COLO829 (cell line): Measurements from ENCODE around the gene CXCL3.
"Not testable (repeated sequence)": the region's sequence is repeated elsewhere in the genome, so short reads cannot be mapped to it uniquely, and the experiment has no call there.

Experiments
- DNase-seq: peaks from one replicate; pipeline ENCODE4 v3.0.0; 2012; ENCODE audit warnings: low spot score

Gene CXCL3

GRCh38 chr4:74038425-74039314 lies at the start of gene CXCL3:
TSS of gene CXCL3 (minus strand) at chr4:74038689. CDS start at chr4:74038611, 78 bp downstream.
- peak; percentile 35 for DNase-seq

DNA sequence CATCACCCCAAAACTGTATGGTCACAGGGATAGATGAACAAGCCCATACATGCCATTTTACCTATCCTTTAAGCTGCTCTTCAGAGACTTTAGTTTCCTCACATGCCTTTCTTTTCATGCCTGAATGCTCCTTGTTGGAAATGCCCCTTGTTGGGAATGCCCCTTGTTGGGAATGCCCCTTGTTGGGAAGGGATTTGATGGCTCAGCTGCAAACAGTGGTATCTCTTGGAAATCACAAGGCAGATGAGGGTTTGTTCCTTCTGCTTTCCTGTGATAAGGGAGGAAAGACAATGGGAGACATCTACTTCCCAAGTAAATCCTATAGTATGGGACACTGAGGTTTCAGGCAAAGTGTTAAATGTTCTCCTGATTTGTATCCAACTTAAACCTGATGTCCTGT lies 49.0 kb upstream of the CXCL3 start:
- DNase-seq, result no peak

DNA sequence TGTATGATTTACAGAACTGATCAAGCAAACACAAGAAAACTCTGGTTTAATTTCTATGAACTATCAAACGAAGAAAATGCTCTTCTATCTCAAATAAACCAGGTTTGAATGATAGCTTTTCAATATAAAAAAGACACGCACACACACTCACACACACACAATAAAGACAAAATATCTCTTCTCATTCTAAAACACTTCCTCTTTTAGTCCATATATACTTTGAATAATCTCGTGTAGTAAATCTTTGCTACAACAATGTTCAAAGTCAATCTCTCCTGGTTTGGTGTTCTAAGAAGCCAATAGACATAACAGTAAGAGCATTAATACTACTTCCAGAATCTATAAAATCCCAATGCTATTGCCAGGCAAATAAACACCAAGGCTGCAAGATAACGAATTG lies 47.2 kb upstream of the CXCL3 start:
- DNase-seq, result no peak

DNA sequence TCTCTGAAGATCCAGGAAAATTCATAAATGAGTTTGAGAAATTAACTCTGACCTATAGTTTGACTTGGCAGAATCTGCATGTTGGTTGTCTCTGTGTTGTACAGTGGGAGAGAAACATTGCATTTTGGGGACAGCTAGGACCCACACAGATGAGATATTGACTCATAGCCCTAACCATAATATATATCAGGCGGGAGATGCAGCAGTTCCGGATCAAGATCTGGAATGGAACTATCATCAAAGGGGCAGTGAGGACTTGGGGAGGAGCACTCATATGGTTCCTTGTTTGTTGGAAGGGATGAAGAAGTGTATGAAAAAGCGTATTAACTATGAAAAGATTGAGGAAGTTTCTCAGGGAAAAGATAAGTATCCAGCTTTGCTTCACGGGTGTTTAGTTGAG lies 46.5 kb upstream of the CXCL3 start:
- no peak for DNase-seq

DNA sequence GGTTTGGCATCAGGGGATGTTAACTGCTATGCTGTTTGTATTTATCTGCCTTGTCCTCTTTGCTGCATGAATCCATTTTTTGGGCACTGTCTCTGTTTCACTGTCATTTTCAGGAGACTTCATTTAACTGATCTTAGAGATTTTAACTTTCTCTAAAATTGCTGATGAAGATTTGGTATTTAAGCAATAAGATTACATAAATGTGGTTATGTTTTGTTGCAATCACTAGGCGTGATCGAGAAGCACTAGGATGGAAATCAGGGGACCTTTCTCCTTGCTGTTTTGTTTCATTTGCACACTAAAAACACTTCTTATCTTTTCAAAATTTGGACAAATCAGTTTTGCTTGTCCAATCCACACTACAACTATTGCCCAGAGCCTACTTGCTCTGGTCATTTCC lies 45.1 kb upstream of the CXCL3 start:
- DNase-seq, result no peak

DNA sequence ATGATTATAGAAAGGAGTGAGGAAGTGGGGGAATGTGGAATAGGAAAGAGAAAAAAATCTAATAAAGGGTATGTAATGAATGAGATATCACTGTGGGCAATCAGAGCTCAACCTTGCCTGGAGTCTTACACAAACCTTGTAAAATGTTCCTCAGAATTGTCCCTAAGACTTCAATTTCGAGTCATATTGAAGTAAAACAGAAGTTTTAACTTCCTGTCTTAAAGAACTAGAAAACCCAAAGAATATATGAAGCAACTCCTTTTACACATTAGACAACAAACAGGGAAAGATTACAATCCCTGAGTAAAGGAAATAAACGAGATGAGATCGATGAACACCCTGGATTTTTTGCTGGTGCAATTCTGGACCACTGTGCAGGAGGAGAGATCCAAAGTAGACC lies 42.5 kb upstream of the CXCL3 start:
- DNase-seq, result no peak

GRCh38 chr4:74080351-74080750 lies 41.9 kb upstream of the CXCL3 start:
- DNase-seq, result not testable (repeated sequence)

DNA sequence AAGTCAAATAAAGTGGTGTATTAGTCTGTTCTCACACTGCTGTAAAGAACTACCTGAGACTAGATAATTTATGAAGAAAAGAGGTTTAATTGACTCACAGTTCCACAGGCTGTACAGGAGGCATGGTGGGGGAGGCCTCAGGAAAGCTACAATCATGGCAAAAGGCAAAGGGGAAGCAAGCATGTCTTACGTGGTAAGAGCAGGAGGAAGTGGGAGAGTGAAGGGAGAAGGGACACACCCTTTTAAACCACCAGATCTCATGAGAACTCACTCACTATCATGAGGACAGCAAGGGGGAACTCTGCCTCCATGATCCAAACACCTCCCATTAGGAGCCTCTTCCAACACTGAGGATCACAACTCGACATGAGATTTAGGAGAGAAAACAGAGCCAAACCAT lies 40.5 kb upstream of the CXCL3 start:
- DNase-seq, result not testable (repeated sequence)

DNA sequence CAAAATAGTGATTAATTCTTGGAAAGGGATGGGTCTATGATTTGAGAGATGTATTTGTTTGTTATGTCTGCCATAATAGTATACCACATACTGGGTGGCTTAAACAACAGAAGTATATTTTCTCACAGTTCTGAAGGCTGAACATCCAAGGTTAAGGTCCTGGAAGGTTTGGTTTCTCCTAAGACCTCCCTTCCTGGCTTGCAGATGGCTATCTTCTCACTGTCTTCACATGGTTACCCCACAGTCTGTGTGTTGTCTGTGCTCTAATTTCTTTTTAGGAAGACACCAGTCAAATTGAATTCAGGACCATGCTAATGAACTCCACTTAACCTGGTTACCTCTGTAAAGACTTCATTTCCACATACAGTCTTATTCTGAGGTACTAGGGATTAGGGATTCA lies 34.9 kb upstream of the CXCL3 start:
- no peak for DNase-seq

- DNase-seq, result no peak
Observed at GRCh38 chr4:74072739-74073138, 34.2 kb upstream of the CXCL3 start.

DNA sequence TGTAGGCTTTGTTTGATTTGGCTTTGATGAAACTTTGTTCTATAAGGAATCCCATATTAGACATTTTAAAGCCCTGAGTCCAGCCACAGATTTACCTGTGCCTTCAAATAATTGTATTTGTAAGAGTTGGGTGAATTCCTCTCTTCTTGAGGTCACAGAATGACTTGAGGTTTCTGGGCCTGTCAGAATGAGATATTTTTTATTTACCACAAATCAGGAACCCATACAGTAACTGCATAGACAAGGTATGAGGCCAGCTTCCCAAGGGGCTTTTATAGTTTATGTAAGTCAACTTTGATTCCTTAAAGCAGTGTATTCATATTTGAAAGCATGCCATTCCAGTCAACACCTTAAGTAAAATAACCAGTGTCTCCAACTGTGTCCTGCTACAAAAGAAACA lies 29.1 kb upstream of the CXCL3 start:
- no peak for DNase-seq

GRCh38 chr4:74066232-74066631 lies 27.7 kb upstream of the CXCL3 start:
- no peak for DNase-seq

- DNase-seq, result no peak
Observed at GRCh38 chr4:74065115-74065642, 26.7 kb upstream of the CXCL3 start.

DNA sequence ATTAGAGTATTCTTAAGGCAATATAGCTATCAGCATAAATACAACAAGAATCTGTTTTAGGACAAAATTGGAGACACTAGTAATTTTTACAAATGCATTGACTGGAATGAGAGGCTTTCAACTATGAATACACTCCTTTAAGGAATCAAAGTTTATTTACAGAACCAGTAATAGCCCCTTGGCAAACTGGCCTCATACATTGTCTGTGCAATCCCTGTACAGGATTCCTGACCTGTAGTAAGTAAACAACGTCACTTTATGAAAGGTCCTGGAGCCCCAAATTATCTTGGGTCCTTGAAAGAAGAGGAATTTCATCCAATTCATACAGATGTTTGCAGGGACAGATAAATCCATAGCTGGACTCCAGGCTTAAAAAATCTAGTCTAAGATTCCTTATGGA lies 25.4 kb upstream of the CXCL3 start:
- no peak for DNase-seq

DNA sequence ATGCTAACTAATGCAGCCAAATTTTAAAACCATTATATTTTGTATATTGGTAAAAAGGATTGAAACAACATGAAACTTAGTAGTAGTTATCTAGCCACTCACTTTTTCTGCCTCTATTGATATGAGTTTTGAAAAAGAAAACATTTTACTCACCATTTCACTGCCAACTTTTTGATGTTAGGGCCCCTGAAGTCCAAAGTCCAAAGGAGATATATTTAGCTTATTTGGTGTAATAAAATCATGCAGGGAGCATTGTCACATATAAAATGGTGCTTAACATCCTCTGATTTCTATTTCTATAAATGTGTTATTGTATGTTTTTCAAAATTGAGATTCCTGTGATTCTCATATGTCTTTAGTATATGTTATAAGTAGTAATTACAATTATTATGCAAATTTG lies 24.5 kb upstream of the CXCL3 start:
- DNase-seq, result no peak

GRCh38 chr4:74061430-74061829 lies 22.9 kb upstream of the CXCL3 start:
- no peak for DNase-seq

- no peak for DNase-seq
Observed at GRCh38 chr4:74059161-74059829, 20.8 kb upstream of the CXCL3 start.

- DNase-seq, result no peak
Observed at GRCh38 chr4:74058048-74058651, 19.7 kb upstream of the CXCL3 start.

GRCh38 chr4:74057588-74057987 lies 19.1 kb upstream of the CXCL3 start:
- no peak for DNase-seq

DNA sequence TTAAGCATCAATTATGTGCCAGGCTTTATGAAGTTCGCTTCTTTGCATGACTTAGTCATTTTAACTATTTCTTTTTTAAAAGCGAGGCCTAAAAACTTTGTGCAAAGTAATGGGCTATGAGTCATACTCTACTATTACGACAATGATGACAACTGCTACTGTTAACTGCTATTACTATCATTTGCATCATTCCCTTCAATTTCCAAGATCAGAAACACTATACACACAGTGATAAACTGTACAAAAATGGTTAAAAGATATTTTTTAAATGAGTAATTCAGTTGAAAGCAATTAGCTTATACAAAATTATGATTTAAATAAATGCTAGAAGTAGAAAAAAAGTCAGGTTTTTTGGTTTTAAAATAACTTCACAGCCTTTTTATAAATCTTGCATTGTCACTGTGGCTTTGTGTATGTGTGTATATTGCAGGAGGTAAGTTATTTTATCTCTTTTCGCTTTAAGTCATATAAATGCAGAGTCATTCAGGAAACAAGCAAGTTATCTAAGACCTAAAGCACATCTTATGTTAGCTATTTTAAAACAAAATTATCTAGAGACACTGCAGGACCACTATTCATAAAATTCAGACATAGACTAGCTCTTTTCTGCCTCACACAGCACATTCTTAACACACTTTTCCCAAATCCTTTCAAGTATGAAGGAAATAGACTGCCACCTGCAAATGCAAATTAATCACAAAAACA lies 18.5 kb upstream of the CXCL3 start:
- DNase-seq, result peak; percentile 77

- DNase-seq, result peak; percentile 51
Observed at GRCh38 chr4:74056114-74056857, 17.8 kb upstream of the CXCL3 start.
